ENCODE data around the gene ASTN2.

The ASTN2 gene

DNA sequence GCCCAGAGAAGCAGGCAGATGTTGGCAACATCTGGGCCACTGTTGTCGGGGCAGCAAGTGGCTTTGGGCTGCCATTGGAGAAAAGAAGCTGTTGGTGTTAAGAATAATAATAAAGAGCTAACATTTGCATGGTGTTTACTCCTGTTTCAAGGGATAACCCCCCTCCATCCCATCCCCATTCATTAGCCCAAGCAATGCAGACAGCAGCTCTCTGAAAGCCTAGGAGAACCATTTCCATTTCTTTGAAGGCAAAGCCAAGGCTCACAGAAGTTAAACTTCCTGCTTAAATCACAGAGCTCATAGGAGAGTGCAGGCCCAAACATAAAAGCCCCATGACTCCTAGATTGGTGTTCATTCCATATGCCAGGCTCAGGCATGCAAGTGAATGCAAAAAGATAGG lies 175.4 kb downstream of the ASTN2 start:
- DNase-seq: no peak

DNA sequence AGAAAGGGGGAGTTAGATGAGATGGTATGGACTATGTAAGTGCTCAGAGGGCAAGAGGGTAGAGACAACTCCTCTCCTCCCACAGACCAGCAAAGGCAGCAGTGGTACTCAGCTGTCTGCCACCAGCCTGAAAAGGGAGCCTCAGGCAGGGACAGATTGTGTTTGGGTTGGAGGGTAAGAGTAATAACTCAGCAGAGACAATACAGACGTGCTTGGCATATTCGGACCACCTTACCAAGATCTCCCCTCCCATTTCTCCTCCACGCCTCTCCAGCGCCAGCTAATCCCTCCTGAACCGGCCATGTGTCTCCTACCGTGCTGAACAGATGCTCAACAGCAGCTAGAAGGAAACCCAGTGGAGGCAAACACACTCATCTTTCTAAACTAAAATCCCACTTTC lies 180.8 kb downstream of the ASTN2 start:
- DNase-seq: no peak

DNA sequence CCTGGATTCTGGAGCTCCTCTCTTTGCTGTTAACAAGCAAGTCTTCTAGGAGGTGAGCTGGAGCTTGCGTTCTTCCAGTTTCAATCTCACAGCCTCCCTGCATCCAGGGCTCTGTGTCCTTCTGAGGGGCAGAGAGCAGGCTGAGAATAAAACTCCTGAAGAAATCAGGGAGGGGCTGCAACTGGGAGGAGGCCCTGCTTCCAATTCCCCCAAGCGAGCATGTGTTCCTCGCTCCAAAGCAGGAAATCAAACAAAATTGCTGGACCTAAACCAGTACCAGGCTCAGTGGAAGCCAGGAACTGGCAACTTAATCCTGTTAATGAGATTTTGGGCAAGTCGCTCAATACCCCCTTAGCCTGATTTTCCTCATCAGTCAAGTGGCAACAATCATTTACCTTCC lies 181.8 kb downstream of the ASTN2 start:
- DNase-seq: no peak

DNA sequence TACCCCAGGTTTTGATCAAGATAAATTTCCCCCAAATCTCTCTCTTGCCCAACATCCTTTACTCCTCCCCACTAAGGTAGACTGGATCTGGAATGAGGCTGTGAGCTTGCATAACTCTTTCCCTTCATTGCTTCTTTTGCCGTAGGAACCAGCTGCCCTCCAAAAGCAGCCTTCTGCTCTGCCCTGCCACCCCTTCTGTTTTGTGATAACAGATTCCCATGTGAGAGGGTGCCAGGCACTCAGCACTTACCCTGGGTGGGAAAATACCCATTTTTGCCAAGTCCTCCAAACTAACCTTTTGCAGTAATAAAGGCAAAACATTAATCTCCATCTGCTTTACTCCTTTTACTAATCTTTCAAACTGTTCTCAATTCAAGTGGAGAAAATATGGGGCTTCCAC lies 182.6 kb downstream of the ASTN2 start:
- no peak for DNase-seq

DNA sequence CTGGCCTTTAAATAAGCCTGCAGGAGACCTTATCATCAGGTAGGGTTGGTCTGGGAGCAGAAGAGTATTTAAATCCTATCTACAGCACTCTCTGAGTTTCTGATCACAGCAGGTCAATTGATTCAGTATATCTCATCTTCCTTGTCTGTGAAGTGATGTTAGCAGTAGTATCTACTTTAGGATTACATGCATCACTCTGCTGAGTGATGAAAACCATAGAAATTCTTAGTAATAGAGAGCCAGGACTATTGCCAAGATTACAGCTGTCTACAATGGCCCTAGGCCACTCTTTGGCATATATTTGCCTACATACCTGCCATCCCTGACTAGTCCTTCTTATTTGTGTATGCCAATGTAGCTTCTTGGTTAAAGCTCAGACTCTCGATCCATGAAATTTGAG lies 183.8 kb downstream of the ASTN2 start:
- no peak for DNase-seq

DNA sequence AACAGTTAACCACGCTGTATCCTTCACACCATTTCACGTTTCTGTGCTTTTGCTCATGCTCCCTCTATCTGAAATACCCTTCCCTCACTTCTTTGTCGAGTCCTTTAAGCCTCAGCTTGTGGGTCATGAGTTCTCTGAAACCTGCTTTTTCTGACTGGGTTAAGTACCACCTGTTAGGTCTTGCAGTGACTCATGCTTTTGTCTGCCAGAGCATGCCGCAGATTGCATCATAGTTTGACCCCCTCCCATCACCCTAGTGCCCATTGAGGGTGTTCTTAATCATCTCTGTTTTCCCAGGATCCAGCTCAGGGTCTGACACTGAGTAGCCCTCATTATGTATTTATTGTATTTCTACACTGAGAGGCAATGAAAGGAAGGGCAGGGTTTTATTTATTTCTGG lies 190.2 kb downstream of the ASTN2 start:
- no peak for DNase-seq

DNA sequence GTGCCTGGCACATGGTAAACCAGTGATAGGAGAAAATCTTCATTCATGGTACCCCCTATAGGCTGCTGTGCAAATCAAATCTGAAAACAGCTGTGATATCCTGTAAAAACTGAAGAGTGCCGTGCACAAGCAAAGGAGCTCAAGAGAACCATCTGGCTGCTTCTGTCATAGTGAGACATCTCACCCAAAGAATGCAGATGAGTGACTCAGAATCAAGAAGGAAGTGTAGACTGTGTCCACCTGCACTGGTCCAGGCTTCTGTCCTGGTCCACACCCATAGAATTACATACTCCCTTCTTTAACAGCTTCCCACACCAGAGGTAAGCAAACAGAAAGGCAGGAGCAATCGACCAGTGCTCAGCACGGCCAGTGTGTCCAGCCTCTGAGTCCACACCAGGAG lies 195.9 kb downstream of the ASTN2 start:
- no peak for DNase-seq

DNA sequence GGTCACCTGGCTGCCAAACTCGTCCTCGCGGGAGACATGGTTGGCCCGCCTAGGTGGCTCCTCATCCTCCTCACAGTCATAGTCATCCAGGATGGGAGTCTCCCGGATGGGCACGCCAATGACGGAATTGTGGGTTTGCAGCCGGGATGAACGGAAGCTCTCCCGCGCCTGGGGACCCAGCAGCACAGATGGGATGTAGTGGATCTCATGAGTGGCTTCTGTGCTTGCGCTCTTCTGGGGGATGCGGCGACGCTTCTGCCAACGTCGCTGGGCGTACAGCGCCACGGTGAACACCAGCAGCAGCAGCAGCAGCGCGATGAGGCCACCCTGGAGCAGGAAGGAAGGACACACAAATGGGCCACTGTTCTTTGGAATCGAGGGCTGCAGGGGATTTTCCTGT lies 200.4 kb downstream of the ASTN2 start:
- no peak for DNase-seq

DNA sequence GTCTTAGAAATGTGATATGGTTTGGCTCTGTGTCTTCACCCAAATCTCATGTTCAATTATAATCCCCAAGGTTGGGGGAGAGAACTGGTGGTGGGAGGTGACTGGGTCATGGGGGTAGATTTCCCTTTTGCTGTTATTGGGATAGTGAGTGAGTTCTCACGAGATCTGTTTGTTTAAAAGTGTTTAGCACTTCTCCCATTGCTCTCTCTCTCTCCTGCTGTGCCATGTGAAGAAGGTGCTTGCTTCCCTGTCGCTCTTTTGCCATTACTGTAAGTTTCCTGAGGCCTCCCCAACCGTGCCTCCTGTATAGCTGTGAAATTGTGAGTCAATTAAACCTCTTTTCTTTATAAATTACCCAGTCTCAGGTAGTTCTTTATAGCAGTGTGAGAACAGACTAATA lies 203.6 kb downstream of the ASTN2 start:
- no peak for DNase-seq

DNA sequence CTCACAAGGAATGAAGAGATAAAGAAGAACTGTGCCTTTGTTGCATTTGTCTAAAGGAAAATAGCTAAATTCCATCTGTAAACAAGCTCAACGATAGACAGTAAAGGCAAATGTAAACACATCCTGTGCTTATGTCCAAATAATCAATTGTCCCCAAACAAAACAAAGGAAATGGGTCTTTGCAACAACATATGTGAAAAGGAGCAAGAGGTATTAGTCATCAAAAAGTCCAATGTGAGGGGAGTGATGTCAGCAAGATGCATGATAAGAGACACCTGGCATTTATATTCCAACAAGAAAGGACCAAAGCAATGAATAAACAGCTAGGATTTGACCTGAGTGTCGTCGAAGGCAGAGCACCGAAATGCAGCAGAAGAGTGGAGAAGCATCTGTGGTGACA lies 209.1 kb downstream of the ASTN2 start:
- DNase-seq: no peak

DNA sequence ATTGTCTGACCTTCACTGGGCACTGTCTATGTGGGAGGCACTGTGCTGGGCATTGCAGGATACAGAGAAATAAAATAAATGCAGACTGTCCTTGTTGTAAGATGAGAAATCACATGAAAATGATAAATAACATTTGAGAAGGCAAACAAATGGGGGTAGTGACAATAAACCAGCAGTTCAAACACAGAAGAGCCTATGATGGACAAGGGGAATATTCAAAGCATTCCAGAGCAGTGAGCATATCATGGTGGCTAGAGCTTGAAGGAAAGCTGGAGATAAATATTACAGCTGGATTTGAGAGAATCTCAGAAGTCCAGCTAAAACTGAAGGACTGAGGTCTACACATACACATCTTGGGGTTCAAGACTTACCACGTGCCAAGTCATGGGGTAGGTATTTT lies 209.9 kb downstream of the ASTN2 start:
- DNase-seq: no peak

DNA sequence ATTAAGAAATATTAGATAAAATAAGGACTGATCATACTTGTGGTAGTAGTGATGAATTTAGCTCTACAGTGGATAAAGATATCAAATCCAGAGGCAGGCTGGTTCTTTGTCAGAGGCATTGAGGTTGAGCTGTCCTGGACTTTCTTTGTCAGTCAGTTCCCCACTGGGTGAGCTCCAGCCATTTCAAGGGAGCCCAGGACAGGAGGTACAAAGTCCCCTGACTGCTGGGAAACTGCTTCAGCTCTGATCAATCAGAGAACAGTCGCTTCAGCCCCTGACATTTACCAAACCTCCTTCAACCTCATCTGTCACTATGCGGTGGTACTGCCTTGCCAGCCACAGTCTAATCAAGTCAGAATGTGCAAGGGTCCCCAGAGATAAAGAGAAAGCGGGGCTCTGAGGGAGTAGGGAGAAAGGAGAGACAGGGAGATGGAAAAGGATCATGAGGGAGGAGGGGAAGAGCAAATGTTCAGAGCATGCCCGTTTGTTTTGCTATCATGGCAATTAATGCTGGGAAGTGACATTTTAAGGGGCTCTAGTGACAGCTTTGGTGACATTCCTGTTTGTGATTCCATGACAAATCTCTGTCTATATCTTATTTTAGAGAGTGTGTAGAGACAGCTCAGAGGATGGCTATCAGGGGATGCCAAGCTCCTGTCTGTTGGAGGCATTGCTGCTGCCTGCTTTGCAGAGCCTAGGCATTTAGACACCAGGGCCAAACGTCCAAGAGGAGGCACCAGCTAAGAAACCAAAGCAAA lies 223.2 kb downstream of the ASTN2 start:
- no peak for DNase-seq

DNA sequence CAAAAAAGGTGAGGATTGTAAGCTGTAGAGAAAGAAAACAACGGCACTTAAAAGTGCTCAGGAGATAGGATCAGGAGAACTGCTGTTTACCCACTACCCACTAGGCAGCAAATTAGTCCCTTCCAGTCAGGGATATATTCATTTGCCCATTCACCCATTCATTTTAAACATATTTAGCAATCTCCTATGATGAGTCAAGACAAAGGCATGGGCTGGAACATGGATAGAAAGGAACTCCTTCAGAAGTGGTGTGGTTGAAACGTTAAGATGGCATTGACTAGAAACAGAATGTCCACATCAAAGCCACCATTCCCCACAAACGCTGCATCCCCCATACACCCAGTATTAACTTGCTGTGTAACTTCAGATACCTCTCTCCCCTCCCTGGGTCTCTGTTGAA lies 225.7 kb downstream of the ASTN2 start:
- DNase-seq: no peak

DNA sequence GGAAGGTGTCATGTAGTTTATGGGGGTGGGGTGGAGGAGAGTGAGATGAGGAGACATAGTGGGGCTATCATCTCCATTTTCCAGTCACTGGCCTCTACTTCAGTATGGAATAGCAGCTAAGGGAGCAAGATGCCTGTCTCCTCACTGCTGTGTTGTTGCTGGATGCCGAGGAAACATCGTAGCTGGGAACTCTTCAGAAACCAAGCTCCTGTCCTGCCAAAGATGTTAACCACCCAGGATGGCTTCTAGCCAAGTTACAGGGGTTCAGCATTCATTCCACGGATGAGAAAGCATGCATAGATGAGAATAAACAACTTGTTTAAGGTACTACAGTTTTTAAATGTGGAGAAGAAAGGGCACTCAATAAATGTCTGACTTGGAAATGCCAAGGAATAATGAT lies 226.5 kb downstream of the ASTN2 start:
- DNase-seq: no peak

DNA sequence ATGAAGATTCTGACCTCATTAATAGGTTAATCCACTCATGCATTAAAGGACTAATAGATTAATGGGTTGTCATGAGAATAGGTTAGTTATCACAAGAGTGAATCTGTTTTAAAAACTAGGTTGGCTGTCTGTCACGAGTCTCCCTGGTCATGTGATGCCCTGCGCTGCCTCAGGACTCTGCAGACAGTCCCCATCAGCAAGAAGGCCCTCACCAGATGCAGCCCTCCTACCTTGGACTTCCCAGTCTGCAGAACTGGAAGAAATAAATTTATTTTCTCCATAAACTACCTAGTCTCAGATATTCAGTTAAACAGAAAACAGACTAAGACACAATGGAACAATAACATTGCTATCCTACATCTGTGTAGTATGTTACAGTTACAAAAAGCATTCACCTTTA lies 227.4 kb downstream of the ASTN2 start:
- DNase-seq: no peak

DNA sequence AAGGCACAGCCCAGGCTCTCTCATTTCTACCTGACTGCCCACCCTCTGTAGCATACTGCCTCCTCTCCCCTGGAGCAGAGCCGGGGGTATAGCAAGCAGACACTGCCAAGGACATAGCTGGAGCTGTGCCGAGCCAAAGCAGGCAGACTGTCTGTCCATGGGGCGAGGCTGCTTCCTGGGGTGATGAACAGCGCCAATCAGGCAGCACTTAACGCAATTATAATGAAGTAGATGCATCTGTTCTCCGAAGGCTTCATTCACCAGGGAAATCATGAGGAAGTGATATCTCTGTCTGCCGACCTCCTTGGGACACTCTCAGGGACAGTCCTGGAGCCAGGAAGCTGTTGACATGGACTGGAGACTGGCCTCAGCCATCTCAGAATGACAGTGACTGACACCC lies 230.7 kb downstream of the ASTN2 start:
- DNase-seq: no peak

DNA sequence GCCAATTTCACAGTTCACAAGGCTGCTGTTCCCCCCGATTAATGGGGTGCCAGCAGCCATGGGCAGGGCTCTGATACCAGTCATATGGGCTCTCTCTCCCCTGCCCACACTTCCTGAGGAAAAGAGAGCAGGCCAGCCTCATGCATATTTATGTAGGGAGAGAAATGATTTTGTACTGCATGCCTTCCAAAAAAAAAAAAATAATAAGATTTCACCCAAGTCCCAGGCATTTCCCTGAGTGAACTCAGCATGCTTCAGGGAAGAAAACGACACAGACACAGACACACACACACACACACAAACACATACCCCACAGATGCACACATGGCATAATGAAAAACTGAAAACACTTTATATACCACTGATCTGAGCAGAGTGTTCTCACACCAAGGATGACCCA lies 232.8 kb downstream of the ASTN2 start:
- DNase-seq: no peak

DNA sequence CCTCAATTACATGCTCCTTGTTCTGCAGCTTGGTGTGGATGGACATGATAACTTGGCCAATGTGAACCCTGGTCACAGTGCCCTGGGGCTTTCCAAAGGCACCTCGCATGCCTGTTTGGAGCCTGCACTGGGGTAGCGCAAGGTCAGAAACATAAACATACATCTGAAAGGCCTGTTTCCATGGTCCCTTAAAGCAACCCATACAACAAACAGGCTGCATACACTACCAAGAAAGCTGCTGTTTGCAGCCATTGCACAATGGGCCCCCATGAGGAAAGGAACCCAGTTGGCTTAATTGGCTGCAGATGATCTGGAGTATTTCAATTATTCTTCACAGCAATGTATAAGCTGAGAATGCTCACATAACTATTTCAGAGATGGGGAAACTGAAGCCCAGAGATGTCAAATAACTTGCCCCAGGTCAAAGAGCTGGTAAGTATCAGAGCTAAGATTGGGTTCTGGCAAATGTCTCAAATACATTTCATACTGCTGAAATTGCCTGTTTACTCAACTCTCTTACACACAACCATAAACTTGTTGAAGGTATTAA lies 233.9 kb downstream of the ASTN2 start:
- DNase-seq: no peak

DNA sequence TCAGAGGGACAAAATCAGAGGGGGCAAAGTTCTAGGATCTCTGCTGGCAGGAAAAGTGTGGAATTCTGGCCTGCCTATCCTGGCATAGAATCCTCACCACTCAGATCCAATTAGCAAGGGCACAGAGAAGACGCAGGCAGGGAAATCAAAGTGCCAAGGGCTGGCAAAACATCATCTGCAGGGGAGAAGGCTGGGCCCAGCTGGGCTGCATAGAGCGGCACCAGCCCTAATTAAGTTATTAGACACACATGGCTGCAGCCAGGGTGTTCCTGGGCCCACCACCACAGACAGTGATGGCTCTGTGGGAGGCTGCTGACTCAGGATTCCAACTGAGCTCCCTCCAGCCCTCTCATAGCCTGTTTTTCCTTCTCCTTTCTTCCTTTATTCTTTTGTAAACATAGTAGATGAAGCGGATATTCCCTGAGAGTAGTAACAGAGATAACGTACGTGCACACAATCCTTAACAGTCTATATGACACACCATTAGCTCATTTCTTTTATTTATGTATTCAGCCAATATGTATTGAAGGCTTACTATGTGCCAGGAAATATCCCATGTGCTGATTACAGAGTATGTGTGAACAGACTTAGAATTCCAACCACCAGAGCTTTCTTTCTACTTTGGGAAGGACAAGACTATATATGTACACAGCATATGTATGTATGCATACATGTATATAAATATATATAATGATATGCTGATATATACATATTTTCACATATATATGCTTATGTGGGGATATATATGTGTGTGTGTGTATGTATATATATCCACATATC lies 236.1 kb downstream of the ASTN2 start:
- DNase-seq: no peak

DNA sequence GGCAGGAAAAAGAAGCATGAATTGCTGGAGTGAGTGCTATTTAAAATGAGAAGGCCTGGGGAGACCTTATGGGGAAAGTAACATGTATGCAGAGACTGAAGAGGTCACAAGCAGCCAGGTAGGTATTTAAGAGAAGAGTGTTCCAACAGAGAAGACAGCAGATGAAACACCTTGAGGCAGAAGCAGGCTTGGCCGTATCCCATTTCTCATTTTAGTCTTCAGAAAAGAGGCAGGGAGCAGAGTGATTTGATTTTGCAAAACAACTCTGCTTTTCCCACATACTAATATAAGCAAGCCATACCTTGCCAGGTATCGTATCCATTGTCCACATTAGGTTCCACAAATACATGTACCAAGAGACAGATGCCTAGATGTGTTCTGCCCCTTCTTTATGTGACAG lies 244.3 kb downstream of the ASTN2 start:
- DNase-seq: no peak

DNA sequence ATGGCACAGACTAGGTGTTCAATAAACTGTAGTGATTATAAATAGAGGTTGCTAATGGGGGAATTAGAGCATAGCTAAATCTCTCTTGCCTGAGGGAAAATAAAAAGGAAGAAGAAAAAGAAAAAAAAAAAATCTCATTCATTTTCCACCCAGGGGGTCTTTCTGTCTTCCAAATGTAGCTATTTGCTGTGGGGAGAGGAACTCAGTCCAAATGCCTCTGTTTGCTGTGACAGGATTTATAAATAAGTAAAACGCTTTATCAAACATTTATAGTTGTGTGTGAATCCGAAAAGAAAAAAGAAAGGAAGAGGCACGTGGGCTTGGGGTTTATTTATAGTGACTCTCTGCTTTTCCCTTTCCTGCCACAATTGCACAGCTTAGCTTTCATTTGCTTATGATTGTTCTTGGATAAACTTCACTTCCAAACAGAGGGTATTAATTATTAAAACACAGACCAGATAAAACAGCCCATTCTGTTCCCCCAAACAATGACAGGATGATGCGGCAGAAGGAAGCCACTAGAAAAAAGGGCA lies 245.7 kb downstream of the ASTN2 start:
- no peak for DNase-seq

DNA sequence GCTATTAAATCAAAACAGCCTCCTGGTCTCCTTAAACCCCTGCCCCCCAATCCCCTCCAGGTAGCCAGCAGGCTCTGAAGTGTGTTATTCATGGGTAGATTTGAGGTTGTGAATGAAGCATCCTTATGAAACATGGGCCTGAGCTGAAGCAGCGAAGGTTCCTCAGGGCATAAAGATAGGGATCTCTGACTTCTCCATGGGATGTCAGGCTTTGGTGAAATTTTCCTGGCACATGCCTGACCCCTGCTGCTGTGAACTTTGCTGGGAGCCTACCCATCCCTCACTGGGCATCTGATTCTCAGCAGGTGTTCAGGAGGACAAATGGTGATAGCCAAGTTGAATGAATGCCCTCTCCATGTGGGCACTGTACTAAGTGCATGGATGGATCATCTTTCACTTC lies 250.3 kb downstream of the ASTN2 start:
- no peak for DNase-seq

DNA sequence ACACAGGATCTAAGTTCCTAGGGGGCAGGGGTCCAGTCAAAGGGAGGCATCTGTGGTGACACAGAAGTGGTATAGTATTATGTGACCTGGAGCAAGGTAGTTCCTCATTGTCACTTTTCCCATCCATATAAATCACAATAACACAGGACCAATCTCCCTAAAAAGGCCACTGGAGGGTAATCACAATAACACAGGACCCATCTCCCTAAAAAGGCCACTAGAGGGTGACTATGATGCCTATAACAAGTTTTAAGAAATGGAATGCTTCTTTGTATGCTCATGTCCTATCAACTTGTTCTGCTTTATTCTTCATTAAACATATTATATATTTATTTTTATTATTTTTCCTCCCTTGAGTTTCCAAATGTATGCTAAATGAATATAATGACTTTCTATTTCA lies 254.6 kb downstream of the ASTN2 start:
- DNase-seq: no peak
